Skeletal muscle tissue (tissue), 4 donors: ENCODE results near the gene ZNF174. TPM values are rescaled to one million over a fixed set of nuclear protein-coding genes. Genes with fewer than 3 reads are reported as not detected.
A peak's percentile ranks its signal among the peaks of the same experiment; 100 is the strongest.

Experiments used
- H3K27ac ChIP-seq: one replicate; pipeline ENCODE4 v1.7.0; 2013; ENCODE audit warnings: mild to moderate bottlenecking, low read depth, low read length, inconsistent platforms
- H3K27me3 ChIP-seq, 3 donors: one replicate each; pipeline ENCODE4 v1.7.0; 2013; ENCODE audit warnings: low read length in 3 of 3; ENCODE audit not compliant: control insufficient read depth in 3 of 3, insufficient read depth in 3 of 3
- H3K36me3 ChIP-seq, 3 donors: one replicate each; pipeline ENCODE4 v1.7.0; 2013; ENCODE audit warnings: low read length in 3 of 3; ENCODE audit not compliant: control insufficient read depth in 3 of 3, insufficient read depth in 3 of 3
- H3K4me1 ChIP-seq, 3 donors: one replicate each; pipeline ENCODE4 v1.7.0; 2013; ENCODE audit warnings: low read length in 3 of 3, mild to moderate bottlenecking in 3 of 3; ENCODE audit not compliant: control insufficient read depth in 3 of 3, insufficient read depth in 3 of 3
- H3K4me3 ChIP-seq, 3 donors: one replicate each; pipeline ENCODE4 v1.7.0; 2013; ENCODE audit warnings: low read length in 3 of 3
- H3K9ac ChIP-seq, 3 donors: one replicate each; pipeline ENCODE4 v1.7.0; 2013; ENCODE audit warnings: low read length in 3 of 3, mild to moderate bottlenecking in 3 of 3, moderate library complexity in 2 of 3, low read depth in 1 of 3
- H3K9me3 ChIP-seq, 3 donors: one replicate each; pipeline ENCODE4 v1.7.0; 2013; ENCODE audit warnings: low read length in 3 of 3; ENCODE audit not compliant: control insufficient read depth in 3 of 3
- total RNA-seq: library from RNA; depleted of rRNA; stranded (reverse); fragments of >200 nt; gene quantifications from one replicate; pipeline ENCODE4 v1.2.3, GENCODE V29; 2014
- donor health status: Osteomylitis.

ZNF174 gene
- total RNA-seq, 1 donor from 2014 or later = 8.9 TPM

DNA sequence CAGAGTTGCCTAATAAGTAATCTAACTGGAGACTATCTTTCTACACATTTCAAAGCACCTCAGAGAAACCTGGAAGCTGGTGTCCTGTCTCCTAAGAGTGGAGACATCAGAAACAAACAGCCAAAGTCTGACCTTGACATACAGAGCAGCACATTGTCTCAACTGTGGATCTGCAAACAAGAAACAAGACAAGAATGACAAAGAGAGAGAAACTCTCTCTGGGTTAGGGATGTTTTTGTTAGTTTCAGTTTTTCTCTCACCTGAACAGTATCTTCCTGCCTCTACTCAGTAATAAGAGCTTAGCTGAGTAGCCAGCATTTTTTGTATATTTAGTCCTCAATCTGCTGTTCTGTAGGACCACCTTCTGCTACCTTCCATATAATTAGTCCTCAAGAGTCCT lies 33.4 kb downstream of the ZNF174 start:
- H3K4me1 ChIP-seq = no peaks in the 10 kb centered on the region
- no peak overlapping the region for H3K27ac ChIP-seq
- peaks cover 0 to 13% (median 0%) of the 10 kb centered on the region in 3 donors for H3K9me3 ChIP-seq
- no peaks in the 10 kb centered on the region for H3K27me3 ChIP-seq
- no peak overlapping the region for H3K4me3 ChIP-seq
- H3K36me3 ChIP-seq = peaks cover 5 to 17% (median 16%) of the 10 kb centered on the region in 3 donors
- no peak overlapping the region for H3K9ac ChIP-seq

DNA sequence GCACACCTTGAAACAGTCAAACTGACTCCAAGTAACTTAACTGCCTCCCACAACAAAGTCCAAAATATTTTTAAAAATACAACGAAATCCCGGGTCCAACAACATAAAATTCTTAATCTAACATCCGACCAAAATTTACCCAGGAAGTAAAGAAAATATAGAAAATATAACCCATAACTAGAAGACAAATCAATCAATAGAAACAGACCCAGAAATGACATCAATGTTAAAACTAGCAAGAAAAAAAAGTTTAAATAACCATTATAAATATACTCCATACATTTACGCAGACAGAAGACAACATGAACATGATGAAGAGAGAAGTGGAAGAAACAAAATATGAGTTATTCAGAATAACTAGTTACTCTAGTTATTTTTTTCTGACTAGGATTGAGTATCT lies 38.6 kb downstream of the ZNF174 start:
- Histone ChIP-seq H3K27ac (no peak overlapping the region), H3K27me3 (no peaks in the 10 kb centered on the region), H3K4me3 (no peak overlapping the region), H3K9me3 (peaks cover 0 to 7% (median 4%) of the 10 kb centered on the region in 3 donors), H3K4me1 (peaks cover 0 to 4% (median 3%) of the 10 kb centered on the region in 3 donors), H3K9ac (no peak overlapping the region), H3K36me3 (peaks cover 3 to 13% (median 10%) of the 10 kb centered on the region in 3 donors)

DNA sequence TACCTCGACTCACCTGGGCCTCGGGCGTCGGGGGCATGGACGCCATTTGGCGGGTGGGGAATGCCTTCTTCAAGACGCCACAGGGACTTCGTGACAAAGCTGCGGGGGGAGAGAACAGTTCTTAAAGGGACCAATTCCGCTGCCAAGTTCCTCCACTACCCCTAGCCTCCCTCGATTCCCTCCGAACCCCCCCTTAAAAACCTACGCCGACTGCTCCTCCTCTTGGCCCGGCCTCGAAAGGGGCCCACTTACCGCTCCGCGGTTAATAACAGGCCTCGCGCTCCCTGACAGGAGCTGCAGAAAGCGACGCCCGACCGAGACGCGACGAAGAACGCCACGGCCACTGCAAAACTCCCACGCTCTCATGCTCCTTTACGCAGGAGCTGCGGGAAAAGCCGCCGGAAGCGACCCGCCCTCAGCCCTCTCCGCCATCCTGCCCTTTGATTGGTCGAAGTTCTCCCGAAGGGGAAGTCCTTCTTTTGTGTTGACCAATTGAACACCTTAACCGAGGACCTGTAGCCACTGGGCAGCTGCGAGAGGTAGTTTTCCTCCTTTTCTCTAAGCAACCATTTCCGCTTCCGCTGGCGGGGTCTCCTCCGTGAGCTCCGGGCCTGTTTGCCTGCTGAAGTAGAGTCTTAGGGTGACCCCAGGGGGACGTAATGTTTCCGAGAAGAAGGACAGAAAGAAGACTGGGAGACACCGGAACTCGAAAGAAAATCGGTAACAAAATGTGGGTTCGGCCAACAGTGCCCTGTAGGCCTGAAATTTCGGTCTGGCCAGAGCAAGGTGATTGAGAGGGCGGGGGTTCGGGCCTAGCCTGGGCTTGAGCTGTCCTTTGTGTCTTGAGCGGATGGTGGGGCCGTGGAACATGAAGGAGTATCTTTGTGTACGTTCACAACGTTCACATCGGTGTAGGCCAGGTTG lies 42.4 kb downstream of the ZNF174 start, which contains the start of the genes NAA60 and ZNF597:
TSS of gene NAA60 (plus strand) at position 573 of the 924 bp plus-strand sequence. CDS start 32,548 bp downstream, outside the sequence.
TSS of gene ZNF597 (minus strand) at position 397 of the 924 bp plus-strand sequence. CDS start at position 46, 351 bp downstream.
- peak within 1 kb of the TSS; percentile 76 to 91 (median 81) for H3K9ac ChIP-seq
- peak within 1 kb of the TSS; percentile 77 to 90 (median 89) for H3K4me3 ChIP-seq
- peaks cover 0 to 5% (median 4%) of the 10 kb centered on the region in 3 donors for H3K9me3 ChIP-seq
- peaks cover 5 to 14% (median 6%) of the 10 kb centered on the region in 3 donors for H3K36me3 ChIP-seq
- H3K27ac ChIP-seq = peak within 1 kb of the TSS; percentile 70
- H3K4me1 ChIP-seq = peaks cover 0 to 7% (median 3%) of the 10 kb centered on the region in 3 donors
- H3K27me3 ChIP-seq = no peaks in the 10 kb centered on the region

DNA sequence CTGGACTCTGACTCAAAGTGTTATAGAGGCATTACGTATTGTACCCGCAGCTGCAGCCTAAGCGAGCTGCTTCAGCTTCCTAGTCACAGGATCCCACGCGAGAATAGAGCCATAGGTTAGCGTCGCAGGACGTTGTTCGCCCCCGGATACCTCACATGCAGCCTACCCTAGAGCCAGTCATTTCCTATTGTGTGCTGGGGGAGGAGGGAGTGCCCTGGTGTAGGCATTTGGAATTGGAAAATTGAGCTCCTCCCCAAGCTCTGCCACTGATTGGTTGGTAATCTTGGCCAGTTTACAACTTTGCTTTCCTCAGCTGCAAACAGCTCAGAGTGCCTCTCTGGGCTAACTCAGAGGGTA lies 43.0 kb downstream of the ZNF174 start:
- Histone ChIP-seq H3K4me3 (peak overlapping the region; percentile 68 to 90 (median 89)), H3K4me1 (peaks cover 0 to 7% (median 3%) of the 10 kb centered on the region in 3 donors), H3K36me3 (peaks cover 5 to 14% (median 9%) of the 10 kb centered on the region in 3 donors), H3K27me3 (no peaks in the 10 kb centered on the region), H3K9me3 (peaks cover 0 to 4% (median 2%) of the 10 kb centered on the region in 3 donors), H3K9ac (peak overlapping the region; percentile 75 to 91 (median 81)), H3K27ac (peak overlapping the region; percentile 70)

DNA sequence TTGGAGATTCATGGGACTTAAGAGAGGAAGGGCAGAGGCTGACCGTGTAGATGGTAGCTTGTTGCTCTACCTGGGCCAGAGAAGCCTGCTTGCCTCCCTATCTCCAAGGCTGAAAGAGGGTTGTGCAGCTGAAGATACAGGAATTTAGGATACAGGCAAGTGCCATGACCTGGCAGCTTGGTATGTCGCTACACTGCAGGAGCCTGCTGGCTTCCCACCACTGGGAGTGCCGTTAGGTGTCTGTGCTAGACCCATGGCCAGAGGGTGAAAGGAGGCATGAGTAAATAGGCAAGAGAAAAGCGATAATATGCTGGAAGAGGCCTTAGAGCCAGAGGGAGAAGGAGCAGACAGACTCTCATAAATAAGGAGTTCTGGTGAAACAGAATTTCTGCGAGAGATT lies 53.1 kb downstream of the ZNF174 start:
- no peak overlapping the region for H3K9ac ChIP-seq

DNA sequence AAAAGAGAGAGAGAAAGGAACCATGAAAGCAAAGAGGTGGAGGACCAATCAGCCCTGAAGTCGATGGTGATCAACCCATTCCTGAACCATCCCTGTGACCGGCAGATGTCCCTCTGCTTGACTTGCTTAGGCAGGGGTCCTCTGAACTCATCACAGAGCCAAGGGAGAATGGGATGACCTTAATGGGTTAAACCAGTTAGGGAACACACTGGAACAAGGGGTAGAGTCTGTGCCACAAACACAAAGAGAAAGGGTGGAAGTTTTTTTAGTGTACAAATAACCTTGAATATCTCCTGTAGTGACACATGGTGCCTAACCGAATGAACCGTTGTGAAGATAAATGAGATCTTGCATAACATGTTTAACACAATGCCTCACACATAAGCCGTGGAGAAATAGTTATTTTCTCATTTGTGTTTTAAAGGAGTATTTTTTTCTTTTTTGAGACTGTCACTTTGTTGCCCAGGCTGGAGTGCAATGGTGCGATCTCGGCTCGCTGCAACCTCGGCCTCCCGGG lies 53.7 kb downstream of the ZNF174 start:
- H3K27ac ChIP-seq = no peak overlapping the region
- H3K36me3 ChIP-seq = no peaks in the 10 kb centered on the region
- peaks cover 14 to 30% (median 24%) of the 10 kb centered on the region in 3 donors for H3K4me1 ChIP-seq
- no peaks in the 10 kb centered on the region for H3K9me3 ChIP-seq
- no peak overlapping the region for H3K4me3 ChIP-seq
- H3K27me3 ChIP-seq = no peaks in the 10 kb centered on the region
- H3K9ac ChIP-seq = no peak overlapping the region

More for the DNA sequence above, 53.1 kb downstream of the ZNF174 start:
- Histone ChIP-seq H3K4me1 (peaks cover 8 to 24% (median 18%) of the 10 kb centered on the region in 3 donors), H3K27ac (no peak overlapping the region), H3K9me3 (no peaks in the 10 kb centered on the region), H3K27me3 (no peaks in the 10 kb centered on the region), H3K4me3 (no peak overlapping the region), H3K36me3 (no peaks in the 10 kb centered on the region)

DNA sequence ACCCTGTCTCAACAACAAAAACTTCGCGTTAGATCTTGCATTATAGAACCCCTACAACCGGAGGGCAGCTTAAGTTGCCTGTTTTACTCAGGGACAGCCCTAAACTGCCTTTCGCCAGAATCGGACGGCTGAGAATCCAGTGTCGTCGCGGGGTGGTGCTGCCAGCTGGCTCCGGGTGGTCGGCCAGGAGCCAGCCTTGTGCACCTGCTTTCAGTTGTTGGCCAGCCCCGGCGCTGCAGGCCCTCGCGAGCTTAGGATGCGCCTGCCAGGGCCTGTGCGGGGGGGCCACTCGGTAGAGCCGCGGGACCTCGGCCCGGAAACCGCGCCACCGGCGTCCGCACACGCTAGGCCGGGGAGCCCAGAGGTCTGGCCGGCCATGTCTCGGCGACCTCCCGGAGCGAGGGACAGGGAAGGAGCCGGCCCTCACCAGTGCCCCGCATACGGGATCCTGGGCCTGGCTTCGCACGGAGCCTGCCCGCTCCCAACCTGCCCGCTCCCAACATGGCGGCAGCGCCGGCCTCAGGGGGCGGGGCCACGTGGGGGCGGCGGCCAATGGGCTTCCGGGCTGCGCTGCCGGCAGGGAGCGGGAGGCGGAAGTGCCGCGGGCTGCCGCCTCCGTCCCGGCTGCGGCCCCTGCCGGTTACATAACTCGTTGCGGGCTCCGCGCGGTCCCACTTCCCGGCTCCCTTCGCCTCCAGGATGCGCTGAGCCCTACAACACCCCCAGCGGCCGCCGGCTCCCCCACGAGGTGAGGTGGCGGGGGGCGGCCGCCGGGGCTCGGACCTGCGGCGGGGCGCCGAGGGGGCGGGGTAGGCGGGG lies 56.6 kb downstream of the ZNF174 start:
- H3K27ac ChIP-seq = peak overlapping the region; percentile 93
- H3K4me1 ChIP-seq = peaks cover 40 to 52% (median 50%) of the 10 kb centered on the region in 3 donors
- no peaks in the 10 kb centered on the region for H3K27me3 ChIP-seq
- H3K9me3 ChIP-seq = no peaks in the 10 kb centered on the region
- H3K4me3 ChIP-seq = peak overlapping the region; percentile 80 to 97 (median 88)
- peak overlapping the region; percentile 87 to 97 (median 92) for H3K9ac ChIP-seq
- no peaks in the 10 kb centered on the region for H3K36me3 ChIP-seq

DNA sequence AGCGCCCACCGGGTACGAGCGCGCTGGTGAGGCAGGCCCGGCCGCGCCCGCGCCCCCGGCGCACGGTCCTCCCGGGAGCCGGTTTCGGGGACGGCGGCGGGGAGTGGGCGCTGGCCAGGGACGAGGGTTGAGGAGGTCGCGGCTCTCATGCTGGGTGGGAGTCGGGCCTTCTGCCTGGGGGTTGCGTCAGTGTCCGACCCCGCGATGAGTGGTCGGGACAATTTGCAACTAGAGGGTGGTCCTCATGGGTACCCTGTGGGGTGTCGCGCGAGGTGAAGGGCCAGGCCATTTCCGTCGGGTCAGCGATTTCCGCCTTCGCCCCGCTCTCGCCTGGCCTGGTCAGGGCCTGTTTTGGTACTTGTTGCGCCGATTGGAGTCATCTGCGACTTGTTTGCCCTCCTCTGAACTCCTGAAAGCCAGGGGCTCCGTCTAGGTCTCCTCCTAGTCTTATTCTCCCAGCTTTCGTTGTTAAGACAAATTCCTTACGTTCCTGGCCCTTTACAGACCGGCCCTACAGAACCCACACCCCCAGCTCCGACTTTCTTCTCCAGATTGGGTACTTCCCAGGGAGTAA lies 57.4 kb downstream of the ZNF174 start:
- H3K9me3 ChIP-seq = no peaks in the 10 kb centered on the region
- H3K4me3 ChIP-seq = peak overlapping the region; percentile 88 to 97 (median 89)
- no peaks in the 10 kb centered on the region for H3K27me3 ChIP-seq
- peak overlapping the region; percentile 93 for H3K27ac ChIP-seq
- peaks cover 40 to 52% (median 50%) of the 10 kb centered on the region in 3 donors for H3K4me1 ChIP-seq
- H3K9ac ChIP-seq = peak overlapping the region; percentile 64 to 93 (median 92)
- H3K36me3 ChIP-seq = no peaks in the 10 kb centered on the region

DNA sequence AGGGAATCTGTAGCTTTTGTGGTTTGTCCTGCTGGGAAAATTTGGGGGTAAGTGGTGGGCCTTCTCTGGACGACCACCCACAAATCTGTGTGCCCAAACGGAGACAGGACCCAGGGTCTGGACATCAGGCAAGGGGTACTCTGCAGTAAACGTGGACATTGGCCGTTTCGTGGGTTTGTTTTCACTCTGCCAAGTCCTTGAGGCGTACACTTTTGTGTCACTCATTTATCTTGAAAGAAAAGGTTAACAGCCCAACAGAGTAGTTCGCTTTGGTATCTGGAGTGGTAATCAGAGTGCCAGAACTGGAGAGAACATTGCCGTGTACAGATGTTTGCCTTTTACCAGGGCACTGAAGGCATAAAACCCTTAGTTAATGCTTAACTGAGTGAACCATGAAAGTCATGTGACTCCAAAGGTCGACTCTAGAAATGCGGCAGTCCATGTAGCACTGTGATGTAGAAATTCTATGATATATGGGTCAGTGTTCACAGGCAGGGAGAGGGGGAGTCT lies 57.9 kb downstream of the ZNF174 start:
- Histone ChIP-seq H3K27ac (peak overlapping the region; percentile 93), H3K4me1 (peaks cover 40 to 52% (median 50%) of the 10 kb centered on the region in 3 donors), H3K36me3 (no peaks in the 10 kb centered on the region)

More for the DNA sequence above, 57.9 kb downstream of the ZNF174 start:
- peak overlapping the region; percentile 88 to 97 (median 89) for H3K4me3 ChIP-seq
- H3K9me3 ChIP-seq = no peaks in the 10 kb centered on the region
- H3K27me3 ChIP-seq = no peaks in the 10 kb centered on the region
- peak overlapping the region; percentile 64 to 93 (median 92) for H3K9ac ChIP-seq
